Lower lobe of right lung (tissue), 2 donors: ENCODE measurements around the gene FIBCD1. TPM values are rescaled to one million over a fixed set of nuclear protein-coding genes. Genes with fewer than 3 reads are reported as not detected.

Source experiments
- ATAC-seq, 2 donors: fragments of 200-7000 bp; cut with Tn5 transposase; one replicate each; pipeline ENCODE4 v1.9.1; 2020 to 2022; ENCODE audit warnings: mild to moderate bottlenecking in 2 of 2, moderate library complexity in 2 of 2
- DNase-seq: peaks from one replicate; pipeline ENCODE4 v3.0.0-alpha.2; 2020
- H3K27ac ChIP-seq: fragments of 200-600 bp; one replicate; pipeline ENCODE4 v1.8.0; 2022
- H3K27me3 ChIP-seq: fragments of 200-600 bp; one replicate; pipeline ENCODE4 v1.8.0; 2022; ENCODE audit warnings: low read depth
- H3K36me3 ChIP-seq: fragments of 200-600 bp; one replicate; pipeline ENCODE4 v1.8.0; 2022; ENCODE audit warnings: mild to moderate bottlenecking
- H3K4me1 ChIP-seq: fragments of 200-600 bp; one replicate; pipeline ENCODE4 v1.8.0; 2022
- H3K4me3 ChIP-seq: fragments of 200-600 bp; one replicate; pipeline ENCODE4 v1.8.0; 2022; ENCODE audit warnings: mild to moderate bottlenecking
- H3K9me3 ChIP-seq: fragments of 200-600 bp; one replicate; pipeline ENCODE4 v1.8.0; 2022
- intact Hi-C: fragments of 100-400 bp; cut with DNase I; formaldehyde crosslinking; loops from one replicate; pipeline ENCODE4 v1.11.0; 2022
- total RNA-seq: library from RNA; stranded (reverse); fragmentation: NEBNext Ultra II Directional; extraction: Animal tissue kit (Norgen Biotek cat#: 25700); gene quantifications from one replicate; pipeline ENCODE4 v1.2.1, GENCODE V29; 2021
- TF ChIP-seq, protein P1 (sequence below): fragments of 200-600 bp; IDR thresholded peaks from one replicate; pipeline ENCODE4 v1.8.0; 2022; ENCODE audit warnings: antibody characterized with exemption, mild to moderate bottlenecking
- donor health status: DM: no; HTN: yes; CAD: no; lungs with severe emphysema.

FIBCD1 gene
- total RNA-seq, 1 donor from 2014 or later = 1.3 TPM

DNA sequence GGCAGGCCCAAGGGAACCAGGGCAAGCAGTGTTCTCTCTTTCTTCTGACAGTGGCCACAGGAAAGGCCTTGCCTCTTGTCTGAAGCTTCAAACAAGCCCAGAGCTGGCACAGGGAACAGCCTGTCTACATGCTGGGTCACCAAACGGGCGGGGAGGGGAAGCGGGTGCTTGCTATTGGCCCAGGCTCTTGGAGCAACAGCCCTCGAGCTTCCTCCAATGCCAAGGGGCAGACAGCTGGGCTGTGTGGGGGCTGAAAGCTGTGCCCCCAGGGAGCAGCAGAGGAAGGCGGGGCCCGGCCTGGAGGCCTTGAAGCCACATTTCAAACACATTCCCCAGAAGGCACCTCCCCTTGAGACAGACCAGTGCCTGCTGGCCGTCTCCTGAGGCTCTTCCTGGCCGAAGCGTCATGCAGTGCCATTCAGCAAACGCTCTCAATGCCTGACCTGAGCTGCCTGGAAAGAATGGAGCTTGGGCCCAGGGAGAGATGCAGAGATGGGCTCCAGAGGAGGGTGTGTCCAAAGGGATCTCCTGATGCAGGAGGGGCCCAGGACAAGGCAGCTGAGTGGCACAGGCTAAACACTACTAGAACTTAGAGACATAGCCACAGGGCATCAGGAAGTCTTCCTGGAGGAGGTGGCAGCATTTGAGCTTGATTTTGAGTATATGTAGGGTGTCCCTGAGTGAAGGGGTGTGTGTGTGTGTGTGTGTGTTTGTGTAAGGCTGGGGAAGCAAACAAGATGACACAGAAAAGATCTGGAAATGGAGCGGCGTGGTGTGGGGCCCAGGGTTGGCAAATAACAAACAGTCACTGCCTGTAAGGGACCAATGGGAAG is 2.5 kb downstream of the FIBCD1 start:
- Histone ChIP-seq H3K27me3 (peaks cover 91% of the 10 kb centered on the region), H3K4me1 (peaks cover 30% of the 10 kb centered on the region)
- DNase-seq = no peak

DNA sequence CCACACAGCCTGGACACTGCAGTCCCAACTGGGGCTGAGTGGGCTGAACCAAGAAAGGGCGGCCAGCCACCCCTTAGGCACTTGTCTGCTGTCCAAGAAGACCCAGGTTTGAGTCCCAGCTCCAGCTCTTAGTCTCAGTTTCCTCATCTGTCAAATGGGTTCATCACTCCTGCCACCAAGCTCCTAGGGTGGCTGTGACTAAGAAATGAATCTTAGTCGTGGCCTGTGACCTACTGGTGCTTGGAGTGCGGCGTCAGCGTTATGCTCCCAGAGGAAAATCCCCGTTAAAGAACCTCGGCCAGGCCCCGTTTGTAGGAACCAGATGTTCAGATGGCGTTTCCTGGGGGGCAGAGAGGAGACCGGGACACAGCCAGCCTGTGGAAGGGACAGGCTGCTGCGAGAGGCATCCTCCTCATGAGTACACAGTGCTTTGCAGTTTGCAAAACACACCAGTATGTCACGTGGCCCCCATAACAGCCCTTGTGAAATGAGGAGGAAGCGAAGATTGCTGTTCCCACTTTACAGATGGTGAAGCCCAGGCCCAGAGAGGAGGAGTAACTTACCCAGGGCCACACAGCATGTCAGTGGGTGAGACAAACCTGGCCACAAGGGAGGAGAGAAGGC is 3.3 kb downstream of the FIBCD1 start:
- TF ChIP-seq, protein P1, sequence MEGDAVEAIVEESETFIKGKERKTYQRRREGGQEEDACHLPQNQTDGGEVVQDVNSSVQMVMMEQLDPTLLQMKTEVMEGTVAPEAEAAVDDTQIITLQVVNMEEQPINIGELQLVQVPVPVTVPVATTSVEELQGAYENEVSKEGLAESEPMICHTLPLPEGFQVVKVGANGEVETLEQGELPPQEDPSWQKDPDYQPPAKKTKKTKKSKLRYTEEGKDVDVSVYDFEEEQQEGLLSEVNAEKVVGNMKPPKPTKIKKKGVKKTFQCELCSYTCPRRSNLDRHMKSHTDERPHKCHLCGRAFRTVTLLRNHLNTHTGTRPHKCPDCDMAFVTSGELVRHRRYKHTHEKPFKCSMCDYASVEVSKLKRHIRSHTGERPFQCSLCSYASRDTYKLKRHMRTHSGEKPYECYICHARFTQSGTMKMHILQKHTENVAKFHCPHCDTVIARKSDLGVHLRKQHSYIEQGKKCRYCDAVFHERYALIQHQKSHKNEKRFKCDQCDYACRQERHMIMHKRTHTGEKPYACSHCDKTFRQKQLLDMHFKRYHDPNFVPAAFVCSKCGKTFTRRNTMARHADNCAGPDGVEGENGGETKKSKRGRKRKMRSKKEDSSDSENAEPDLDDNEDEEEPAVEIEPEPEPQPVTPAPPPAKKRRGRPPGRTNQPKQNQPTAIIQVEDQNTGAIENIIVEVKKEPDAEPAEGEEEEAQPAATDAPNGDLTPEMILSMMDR = no peak
- Histone ChIP-seq H3K9me3 (no peaks in the 10 kb centered on the region), H3K36me3 (no peaks in the 10 kb centered on the region), H3K27me3 (peaks cover 84% of the 10 kb centered on the region), H3K4me1 (peaks cover 27% of the 10 kb centered on the region), H3K4me3 (no peak overlapping the region), H3K27ac (no peak overlapping the region)
- DNase-seq = no peak
- intact Hi-C loops = no loop called here
- peak in 1 of 2 donors; percentile 16 for ATAC-seq

More for the DNA sequence above, 2.5 kb downstream of the FIBCD1 start:
- Histone ChIP-seq H3K36me3 (no peaks in the 10 kb centered on the region), H3K27ac (no peak overlapping the region), H3K4me3 (no peak overlapping the region), H3K9me3 (no peaks in the 10 kb centered on the region)
- intact Hi-C loops = no loop called here
- TF ChIP-seq, protein P1 = no peak
- ATAC-seq = peak in 1 of 2 donors; percentile 6

DNA sequence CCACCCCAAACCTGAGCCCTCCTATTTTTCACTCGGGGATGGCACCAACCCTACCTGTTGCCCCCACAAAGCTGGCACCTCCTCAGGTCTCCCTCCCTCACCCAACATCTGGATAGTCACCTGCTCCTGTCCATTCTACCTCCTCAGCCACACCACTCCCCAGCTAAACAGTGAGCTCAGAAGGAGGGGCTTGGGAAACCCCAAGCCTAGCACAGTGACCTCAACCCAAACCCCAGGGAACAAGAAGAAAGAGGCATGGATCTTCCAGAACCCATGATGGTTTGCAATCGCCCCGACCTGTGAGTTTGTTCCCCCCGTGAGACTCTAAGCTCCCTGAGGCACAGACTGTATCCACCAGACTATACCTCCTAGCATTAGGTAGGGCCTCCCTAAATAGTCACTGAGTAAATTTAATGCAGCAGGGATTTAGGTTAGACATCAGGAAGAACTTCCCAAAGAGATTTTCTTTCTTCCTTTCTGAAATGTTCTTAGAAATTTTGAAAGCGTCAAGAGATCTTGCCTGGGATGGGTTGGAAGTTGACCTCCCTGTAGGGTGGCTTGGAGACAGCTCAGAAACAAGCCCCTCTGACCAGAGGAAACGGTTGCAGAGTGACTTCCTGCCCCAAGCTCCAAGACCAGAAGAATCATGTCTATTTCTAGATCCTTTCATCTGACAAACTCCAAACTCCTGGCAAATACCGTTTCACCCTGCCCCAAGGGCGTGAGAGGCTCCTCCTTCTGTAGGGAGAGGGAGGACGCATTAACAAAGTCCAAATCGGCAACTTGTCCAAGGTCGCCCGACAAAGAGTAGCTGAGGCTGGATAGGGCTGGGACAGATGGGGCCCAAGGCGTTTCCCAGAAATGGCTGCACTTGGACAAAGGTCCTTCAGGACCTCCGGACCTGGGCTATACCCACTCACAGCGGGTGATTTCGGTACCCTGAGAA is 4.1 kb downstream of the FIBCD1 start:
- H3K27me3 ChIP-seq = peaks cover 76% of the 10 kb centered on the region
- H3K9me3 ChIP-seq = no peaks in the 10 kb centered on the region
- TF ChIP-seq, protein P1 = no peak
- DNase-seq (no peak), ATAC-seq (no peak)
- no peak overlapping the region for H3K27ac ChIP-seq
- no peak overlapping the region for H3K4me3 ChIP-seq
- intact Hi-C loops = no loop called here
- H3K4me1 ChIP-seq = peaks cover 25% of the 10 kb centered on the region
- H3K36me3 ChIP-seq = no peaks in the 10 kb centered on the region

DNA sequence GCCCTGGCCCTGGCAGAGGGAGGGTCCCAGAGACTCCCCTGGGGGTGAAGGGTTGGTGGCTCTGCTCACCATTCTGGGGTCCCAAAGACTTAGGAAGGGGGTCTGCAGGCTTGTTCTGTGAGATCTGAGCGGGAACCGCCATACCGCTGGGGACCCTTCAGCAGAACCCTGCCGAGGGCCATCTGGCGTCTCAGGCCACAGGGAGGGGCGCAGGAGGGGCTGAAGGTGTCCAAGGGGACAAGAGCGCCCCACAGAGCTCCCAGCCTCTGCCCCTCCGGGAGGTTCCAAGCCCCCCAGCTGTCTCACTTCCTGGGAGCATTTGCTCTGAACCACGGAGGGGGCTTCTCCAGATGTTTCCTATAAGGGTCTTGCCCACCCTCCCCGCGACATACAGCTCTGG is 4.8 kb downstream of the FIBCD1 start:
- Histone ChIP-seq H3K4me1 (peaks cover 20% of the 10 kb centered on the region), H3K27me3 (peaks cover 69% of the 10 kb centered on the region)
- intact Hi-C loops = no loop called here

More for the DNA sequence above, 4.8 kb downstream of the FIBCD1 start:
- no peaks in the 10 kb centered on the region for H3K36me3 ChIP-seq
- no peak overlapping the region for H3K27ac ChIP-seq
- TF ChIP-seq, protein P1 = no peak
- DNase-seq (no peak), ATAC-seq (no peak)
- no peak overlapping the region for H3K4me3 ChIP-seq
- H3K9me3 ChIP-seq = no peaks in the 10 kb centered on the region
